Stimulated activated CD4-positive, alpha-beta T cell treated with anti-CD3 and anti-CD28 coated beads, Interleukin-15, amount 100 ng/mL, for 48 hours (primary cell): ENCODE measurements around the gene CEP112.
"Not testable (repeated sequence)": the region's sequence is repeated elsewhere in the genome, so short reads cannot be mapped to it uniquely, and the experiment has no call there.

ENCODE experiments used
- DNase-seq, 2 donors: peaks; one replicate each; pipeline ENCODE4 v3.0.0-alpha.2; 2020; ENCODE audit warnings: low read depth in 2 of 2

CEP112 gene

DNA sequence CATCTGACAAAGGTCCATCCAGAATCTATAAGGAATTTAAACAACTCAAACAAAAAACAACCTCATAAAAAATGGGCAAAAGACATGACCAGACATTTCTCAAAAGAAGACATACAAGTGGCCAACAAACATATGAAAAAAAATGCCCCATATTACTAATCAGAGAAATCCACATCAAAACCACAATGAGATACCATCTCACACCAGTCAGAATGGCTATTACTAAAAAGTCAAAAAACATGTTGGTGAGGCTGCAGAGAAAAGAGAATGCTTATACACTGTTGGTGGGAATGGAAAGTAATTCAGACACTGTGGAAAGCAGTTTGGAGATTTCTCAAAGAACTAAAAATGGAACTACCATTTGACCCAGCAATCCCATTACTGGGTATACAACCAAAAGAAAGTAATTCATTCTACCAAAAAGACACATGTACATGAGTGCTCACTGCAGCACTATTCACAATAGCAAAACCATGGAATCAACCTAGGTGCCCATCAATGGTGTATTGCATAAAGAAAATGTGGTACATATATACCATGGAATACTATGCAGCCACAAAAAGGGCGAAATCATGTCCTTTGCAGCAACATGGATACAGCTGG, 409.7 kb downstream of the CEP112 start:
- not testable (repeated sequence) for DNase-seq

DNA sequence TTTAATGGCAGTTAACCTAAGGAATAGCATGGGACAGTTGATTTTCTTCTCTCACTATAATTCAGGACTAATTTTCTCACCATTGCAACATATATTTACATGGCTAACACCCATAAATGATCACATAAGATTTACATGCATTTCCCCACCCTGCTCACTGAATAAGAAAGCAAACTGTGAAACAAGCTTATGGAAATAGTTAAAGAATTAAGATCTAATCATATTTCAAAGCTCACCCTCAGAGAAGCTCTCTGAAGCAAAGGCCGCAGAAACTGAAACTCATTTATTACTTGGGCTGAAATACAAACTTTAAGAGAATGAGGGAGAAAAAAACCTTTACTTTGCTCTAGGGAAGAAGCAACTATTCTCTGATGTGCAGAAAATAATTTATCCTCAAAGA, 411.8 kb downstream of the CEP112 start:
- DNase-seq, result no peak

DNA sequence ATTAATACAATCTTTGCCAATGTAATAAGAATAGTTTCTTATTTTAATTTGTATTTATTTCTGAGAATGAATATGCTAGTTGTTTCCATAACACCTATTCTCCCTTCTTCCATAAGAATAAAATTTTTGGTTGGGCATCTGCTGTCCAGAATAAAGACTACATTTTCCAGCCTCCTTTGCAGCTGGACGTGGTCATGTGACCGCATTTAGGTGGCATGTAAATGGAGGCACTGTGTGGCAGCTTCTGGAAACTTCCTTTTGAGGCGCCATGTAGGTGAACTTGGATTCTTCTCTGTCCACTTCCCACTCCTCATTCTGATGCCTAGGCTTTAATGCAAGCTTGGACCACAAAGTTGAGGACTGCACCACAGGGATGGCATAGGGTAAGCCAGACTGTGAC, 415.0 kb downstream of the CEP112 start:
- no peak for DNase-seq

DNA sequence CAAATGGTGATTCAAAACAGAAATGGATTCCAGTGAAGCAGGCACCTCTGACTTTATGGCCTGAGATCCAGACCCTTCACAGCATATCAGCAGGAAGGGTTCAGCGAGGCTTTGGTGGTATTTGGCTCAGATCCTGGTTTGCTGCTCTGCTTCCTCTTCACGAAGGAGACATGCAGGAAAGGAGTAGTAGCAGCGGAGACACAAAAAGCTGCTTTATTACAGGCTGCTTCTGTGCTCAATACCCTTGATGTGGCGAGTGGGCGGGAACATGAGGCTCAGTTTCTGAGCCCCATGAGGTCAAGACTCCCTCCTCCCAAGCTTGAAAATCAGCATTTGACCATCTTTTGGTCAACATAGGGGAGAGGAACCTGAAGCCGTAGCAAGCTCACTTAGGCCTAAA, 417.1 kb downstream of the CEP112 start:
- DNase-seq, result no peak

DNA sequence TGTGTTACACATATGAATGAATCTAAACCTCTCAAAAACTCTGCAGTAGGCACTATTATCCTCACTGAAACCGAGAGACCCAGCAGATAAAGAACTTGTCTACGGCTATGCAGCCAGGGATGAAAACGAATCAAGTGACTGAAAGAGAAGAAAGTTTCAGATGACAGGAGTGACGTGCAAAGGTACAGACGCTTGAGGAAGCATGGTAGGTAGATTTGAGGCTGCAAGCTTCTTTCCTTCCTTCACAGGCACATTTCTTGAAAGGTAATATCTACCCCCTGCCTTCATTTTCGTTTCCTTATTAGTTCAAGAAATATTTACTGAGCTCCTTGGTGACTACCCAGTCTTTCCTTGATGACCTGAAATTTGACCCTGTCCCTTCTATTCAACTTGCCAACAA, 418.9 kb downstream of the CEP112 start:
- no peak for DNase-seq

DNA sequence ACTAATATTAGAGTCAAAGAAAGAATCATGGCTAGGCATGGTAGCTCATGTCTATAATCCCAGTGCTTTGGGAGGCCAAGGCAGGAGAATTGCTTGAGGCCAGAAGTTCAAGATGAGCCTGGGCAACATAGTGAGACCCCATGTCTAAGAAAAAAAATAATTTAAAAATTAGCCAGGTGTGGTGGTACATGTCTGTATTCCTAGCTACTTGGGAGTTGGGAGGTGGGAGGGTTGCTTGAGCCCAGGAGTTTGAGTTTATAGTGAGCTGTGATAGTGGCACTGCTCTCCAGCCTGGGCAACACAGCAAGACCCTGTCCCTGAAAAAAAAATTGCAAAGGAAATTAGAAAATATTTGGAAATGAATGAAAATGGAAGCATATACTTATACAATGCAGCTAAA, 420.2 kb downstream of the CEP112 start:
- DNase-seq, result no peak

DNA sequence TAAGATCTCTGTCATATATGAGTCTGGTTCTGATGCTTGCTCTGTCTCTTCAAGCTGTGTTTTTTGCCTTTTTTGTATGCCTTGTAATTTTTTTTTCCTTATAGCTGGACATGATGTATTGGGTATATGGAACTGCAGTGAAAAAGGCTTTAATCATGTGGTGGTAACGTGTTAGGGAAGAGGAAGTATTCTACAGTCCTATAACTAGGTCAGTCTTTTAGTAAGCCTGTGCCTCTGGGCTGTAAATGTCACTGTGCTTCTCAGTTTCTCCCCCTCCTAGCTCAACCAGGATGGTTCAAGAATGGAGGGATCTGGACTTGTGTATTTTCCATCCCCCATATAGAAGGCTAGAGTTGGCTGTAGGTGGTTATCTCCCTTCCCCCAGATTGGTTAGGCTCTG, 428.1 kb downstream of the CEP112 start:
- DNase-seq, result no peak

DNA sequence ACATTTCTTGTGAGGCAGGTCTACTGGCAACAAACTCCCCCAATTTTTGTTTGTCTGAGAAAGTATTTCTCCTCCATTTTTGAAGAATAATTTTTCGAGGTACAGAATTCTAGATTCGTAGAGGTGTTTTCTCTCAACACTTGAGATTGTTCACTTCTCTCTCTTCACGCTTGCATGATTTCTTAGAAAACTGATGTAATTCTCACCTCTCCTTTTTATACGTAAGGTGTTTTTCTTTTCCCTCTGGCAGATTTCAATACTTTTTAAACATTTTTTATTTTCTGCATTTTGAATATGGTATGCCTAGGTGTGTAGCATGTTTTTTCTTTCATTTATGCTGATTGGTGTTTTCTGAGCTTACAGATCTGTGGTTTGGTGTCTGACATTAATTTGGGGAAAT, 429.0 kb downstream of the CEP112 start:
- no peak for DNase-seq

DNA sequence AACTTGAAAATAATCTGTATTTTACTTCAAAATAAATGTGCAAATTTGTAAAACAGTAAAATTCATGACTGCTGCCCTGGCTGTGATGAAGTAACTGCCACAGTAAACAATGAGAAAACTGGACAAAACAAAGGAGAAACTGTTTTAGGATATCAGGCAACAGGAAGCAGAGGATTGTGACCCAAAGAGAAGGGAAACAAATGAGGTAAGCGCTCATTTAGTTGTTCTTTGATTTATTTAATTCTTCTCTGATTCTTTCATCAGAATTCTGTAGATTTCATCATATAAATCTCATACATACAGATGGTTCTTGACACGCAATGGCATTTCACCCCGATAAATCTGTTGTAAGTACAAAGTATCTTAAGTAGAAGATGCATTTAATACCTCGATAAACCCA, 432.4 kb downstream of the CEP112 start:
- no peak for DNase-seq

DNA sequence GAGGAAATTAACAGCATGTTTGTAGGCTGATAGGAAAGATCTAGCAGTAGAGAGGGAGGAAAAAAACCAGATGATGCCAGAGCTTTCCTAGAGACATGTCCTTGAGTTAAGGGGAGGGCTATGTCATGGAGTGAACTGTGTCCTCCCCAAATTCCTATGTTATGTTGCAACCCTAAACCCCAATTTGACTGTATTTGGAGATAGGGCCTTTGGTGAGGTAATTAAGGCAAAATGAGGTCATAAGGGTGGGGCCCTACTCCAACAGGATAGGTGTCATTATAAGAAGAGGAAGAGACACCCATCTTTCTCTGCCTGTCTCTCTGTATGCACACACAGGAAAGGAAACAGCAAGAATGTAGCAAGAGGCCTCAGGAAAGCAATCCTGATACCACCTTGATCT, 435.2 kb downstream of the CEP112 start:
- no peak for DNase-seq

DNA sequence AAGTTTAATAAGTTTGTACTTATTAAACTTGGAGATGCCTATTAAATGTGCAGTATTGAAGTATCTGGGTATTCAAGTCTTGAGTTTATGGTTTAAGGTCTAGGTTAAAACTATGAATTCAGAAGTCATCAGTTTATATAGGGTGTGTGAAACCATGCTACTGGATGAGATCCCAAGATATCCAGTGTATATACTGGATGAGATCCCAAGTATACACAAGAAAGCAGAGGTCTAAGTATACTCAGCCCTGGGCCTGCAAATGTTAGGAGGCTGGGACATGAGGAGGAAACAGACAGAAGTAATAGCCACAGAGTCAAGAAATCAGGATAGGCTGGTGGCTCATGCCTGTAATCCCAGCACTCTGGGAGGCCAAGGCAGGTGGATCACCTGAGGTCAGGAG, 436.1 kb downstream of the CEP112 start:
- no peak for DNase-seq

DNA sequence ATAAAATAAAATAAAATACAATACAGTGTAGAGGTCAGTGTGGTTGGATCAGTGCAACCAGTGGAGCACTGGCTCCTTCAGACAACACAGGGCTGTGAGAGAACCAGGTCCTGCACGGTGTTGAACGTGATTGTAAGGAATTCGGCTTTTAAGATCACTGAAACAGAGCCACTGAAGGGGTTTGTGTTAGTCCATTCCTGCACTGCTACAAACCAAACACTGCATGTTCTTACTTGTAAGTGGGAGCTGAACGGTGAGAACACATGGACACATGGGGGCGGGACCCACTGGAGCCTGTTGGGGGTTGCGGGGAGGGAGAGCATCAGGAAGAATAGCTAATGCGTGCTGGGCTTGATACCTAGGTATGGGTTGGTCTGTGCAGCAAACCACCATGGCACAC, 437.3 kb downstream of the CEP112 start:
- DNase-seq, result no peak

DNA sequence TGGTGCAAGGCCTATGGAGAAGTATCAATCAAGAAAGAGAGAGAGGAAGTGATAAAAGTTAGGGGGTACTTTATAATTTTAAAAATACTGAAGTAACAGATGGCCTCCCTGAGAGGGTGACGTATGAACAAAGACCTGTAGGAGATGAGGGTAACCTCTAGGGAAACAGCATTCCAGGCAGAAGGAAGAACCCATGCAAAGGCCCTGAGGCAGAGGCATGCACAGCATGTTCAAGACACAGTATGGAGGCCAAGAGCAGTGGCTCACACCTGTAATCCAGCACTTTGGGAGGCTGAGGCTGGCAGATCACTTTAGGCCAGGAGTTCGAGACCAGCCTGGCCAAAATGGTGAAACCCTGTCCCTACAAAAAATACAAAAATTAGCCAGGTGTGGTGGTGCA, 437.9 kb downstream of the CEP112 start:
- DNase-seq, result no peak

DNA sequence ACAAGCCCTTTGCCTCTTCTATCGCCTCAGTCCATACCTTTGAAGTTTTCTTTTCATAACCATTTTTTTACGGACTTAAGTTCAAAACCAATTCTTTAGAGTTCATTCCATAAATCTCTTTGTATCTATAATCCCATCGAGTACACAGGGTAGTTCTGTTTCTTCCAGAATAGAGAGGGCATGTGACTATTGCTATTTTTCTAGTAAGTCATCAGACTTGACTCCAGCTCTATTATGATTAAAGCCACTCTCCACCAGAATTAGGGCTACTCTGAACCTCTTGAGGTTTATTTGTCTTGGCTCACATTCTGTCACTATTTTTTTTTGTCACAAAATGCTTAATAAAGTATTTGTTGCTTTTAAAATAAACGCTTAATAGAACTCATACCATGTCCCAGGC, 438.6 kb downstream of the CEP112 start:
- DNase-seq, result no peak

DNA sequence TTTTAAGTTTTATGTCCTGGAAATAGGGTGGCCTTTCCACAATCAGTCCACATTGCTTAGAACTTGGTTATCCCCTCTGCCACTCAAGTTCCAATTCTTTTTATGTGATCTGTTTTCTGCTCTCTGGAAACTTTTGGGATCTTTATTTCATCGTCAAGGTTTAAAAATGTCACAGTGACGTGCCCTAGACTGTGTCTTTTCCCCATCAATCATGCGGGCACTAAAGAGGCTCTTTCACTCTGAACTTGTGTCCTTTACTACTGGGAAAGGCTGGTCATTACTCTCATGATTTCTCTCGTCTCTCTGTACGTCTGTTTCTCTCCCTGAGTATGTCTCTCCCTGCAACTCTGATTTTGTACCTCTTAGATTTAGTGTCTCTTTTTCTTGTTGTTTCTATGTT, 440.7 kb downstream of the CEP112 start:
- DNase-seq, result no peak

DNA sequence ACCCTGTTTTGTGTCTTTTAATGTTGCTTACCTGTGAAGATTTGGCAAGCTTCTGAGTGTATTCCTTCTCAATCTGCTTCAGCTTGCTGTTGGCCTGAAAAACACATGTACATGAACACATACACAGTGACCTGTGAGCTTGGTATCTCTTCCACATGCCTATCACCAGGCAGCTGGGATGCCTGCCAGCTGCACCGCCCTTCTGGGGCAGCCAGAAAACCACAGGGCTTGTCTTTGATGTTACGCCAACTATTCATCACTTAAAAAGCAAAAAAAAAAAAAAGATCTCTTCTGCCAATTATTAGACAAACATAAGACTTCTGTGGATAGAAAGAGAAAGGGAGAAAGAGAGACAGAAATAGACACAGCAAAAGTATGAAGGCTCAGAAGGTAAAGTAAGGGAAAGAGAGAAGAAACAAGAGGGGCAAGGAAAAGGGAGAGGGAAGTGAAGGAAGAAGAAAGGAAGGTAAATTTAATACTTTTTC, 441.3 kb downstream of the CEP112 start:
- DNase-seq, result peak; percentile 12 to 21

DNA sequence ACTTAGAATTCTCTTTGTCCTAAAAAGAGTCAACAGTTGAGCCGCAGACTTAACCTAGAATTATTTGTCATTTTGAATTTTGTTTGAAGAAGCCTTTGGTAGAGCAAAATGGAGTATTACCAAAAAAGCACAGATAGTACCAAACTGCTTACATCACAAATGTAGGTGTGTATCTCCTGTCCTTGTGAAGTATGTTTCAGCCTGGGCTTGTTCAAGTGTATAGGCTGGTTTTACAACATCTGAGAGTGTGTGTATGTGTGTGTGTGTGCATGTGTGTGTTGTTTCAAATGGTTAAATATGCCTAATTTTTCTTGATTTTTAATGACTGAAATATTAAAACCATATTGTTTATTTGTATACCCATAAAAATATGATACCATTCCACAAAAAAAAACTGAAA, 441.8 kb downstream of the CEP112 start:
- no peak for DNase-seq

DNA sequence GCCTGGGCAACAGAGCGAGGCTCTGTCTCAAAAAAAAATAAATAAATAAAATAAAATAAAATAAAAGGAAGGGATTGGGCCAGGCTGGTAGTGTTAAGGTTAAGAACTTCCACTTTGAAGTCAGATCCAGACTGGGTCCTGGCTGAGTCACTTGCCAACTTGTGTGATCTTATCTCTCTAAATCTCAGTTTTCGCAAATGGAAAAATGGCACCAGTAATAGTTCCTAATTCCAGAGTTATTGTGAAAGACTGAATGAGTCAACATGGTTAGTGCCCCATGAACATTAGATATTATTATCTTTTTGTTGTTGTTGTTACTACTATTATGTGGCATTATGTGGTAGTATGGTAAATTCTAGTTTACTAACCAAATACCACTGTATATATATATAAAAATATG, 442.5 kb downstream of the CEP112 start:
- no peak for DNase-seq

DNA sequence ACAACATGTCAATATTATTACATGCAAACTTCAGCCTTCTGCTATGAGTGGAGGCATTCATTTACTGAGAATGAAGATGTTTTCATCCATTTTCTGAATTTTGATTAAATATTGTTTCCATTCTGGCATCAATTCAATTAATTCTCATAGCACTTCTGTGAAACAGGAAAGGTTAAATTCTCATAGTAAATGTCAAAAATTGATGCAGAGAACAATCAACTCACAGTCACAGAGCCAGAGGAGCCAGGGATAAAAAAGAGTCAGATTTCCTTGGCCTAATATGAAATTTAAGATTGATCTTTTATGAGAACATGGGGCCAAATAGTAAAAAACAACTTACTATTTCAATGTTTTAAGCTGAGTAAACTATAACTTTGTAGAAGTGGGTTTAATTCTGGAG, 446.7 kb downstream of the CEP112 start:
- no peak for DNase-seq

DNA sequence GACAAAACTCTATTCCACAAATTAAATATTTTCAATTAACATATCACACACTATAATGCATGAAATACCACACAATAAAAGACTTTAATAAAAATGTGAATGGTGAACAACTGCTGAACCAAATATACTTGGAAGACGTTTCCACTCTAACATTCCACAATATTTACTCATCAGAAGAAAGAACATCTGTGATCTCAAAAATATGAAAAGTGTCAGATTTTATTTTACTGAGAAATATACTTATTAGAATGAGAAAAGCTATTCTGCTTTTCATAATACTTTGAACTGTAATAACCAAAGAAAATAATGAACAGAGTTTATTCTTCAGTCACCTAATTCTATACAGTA, 448.7 kb downstream of the CEP112 start:
- no peak for DNase-seq

DNA sequence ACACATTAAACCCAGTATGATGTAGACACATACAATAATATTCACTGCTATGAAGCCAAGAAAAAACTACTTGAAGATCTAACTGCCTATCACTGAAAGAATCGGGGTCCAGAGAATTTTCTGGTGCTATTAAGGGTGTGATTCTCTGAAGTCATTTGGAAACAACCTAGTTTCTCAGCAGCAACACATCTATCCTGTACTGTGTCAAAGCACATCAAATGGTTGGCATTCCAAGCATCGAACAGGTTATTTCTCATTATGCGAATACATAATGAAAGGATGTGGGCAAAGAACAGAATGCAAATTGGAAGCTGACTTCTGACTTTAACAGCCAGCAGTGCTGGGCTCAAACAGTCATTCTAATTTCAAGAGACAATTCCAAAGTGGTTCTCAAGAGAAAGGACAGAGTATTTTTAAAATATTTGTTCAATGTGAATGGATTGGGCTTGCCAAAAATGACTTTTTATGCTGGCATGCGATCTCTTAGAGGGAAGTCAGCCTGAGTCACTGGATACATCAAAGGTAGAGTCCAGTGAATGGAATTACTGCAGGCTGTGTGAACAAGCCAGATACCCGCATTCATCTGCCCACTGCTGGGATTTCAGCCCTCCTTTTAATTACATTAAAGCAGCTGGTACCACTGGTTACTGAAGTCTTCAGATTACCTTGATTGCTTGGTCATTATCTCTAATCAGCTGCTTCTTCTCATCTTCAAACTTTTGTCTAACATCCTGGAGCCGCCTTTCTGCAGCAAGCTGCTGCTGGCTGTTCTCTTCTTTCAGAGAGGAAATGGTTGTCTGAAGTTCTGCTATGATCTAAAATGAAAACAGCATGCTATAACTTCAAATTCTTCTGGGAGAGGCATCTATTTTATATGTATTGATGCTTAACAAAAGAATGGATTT, 449.3 kb downstream of the CEP112 start:
- no peak for DNase-seq

DNA sequence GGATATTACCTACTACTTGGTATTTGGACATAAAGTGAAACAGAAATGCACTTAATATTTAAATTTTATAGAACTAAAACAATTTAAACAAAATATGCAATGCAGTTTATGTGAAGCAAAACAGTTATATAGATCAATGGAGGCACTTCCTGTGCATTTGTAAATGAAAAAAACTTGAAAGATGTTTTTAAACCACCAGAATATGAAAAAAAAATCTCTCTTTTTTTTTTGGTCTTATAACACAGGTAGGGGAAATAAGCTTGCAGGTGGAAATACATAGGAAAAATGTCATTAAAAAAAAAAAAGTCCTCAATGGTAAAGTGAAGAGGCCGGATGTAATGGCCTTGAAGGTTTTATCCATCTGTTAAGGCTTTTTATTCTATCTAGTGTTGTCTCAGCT, 450.2 kb downstream of the CEP112 start:
- DNase-seq, result no peak

DNA sequence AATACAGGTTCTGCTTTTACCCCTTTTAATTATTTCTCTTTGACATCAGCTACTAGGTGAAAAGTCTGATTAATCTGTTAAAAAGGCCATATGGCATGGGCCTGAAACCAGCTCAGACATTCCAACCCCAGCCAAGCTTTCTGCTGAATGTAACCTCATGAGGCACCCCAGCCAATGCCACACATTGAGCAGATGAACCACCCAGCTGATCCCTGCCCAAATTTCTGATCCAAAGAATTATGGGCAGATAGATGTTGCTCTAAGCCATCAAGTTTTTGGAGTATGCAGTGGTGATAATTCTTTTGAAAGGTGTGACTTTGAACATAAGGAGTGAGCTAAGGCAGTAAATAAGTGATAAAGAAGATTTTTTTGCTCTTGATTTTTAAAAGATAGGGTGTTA, 452.9 kb downstream of the CEP112 start:
- DNase-seq, result no peak

DNA sequence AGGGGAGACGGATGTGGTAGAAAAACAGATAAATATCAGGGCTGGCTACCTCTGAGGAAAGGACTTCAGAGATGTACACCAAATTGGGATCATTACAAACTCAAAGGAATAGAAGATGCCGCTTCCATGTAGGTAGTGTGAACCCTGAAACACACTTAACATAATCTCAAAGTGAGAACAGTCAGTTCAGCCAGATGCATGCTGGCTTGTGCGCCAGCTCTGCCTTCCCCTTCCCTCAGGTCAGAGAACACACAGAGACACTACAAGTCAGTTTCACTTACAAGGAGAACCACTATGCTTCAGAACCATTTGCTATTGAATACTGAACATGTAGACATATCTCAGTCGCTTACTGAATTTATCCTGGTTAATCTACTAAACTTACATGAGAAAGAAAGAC, 454.5 kb downstream of the CEP112 start:
- DNase-seq, result no peak
